ENCODE data around the gene CNNM4.

The CNNM4 gene

GRCh38 chr2:96810783-96811192 lies 50.1 kb downstream of the CNNM4 start:
- DNase-seq = no peak

- DNase-seq = no peak
These were observed 51.2 kb downstream of the CNNM4 start for GRCh38 chr2:96811917-96812316.

GRCh38 chr2:96813656-96814055 lies 53.0 kb downstream of the CNNM4 start:
- no peak for DNase-seq

GRCh38 chr2:96815326-96816126 lies 54.8 kb downstream of the CNNM4 start:
- DNase-seq = peak in 6 of 56 donors; percentile 21 to 64 (median 49)

- peak; percentile 37 to 98 (median 92) for DNase-seq
These were observed 55.6 kb downstream of the CNNM4 start, which contains the start of gene CNNM3 for GRCh38 chr2:96816127-96816835. CNNM3 (plus strand) TSS chr2:96816268; CDS start chr2:96816278, 10 bp downstream.

- DNase-seq = no peak
These were observed 56.4 kb downstream of the CNNM4 start for GRCh38 chr2:96816836-96817702.

GRCh38 chr2:96817882-96818281 lies 57.2 kb downstream of the CNNM4 start:
- no peak for DNase-seq

- no peak for DNase-seq
These were observed 58.6 kb downstream of the CNNM4 start for GRCh38 chr2:96819128-96819875.

- DNase-seq = no peak
These were observed 59.3 kb downstream of the CNNM4 start for GRCh38 chr2:96819876-96820511.

- no peak for DNase-seq
These were observed 60.5 kb downstream of the CNNM4 start for GRCh38 chr2:96821113-96821675.

GRCh38 chr2:96822786-96823185 lies 62.1 kb downstream of the CNNM4 start:
- DNase-seq = peak in 1 of 56 donors; percentile 25

GRCh38 chr2:96823198-96823597 lies 62.5 kb downstream of the CNNM4 start:
- DNase-seq = no peak

- no peak for DNase-seq
These were observed 63.6 kb downstream of the CNNM4 start for GRCh38 chr2:96824079-96824870.

GRCh38 chr2:96825057-96825456 lies 64.4 kb downstream of the CNNM4 start:
- DNase-seq = no peak

- DNase-seq = no peak
These were observed 66.0 kb downstream of the CNNM4 start for GRCh38 chr2:96826546-96827278.

GRCh38 chr2:96828436-96828835 lies 67.7 kb downstream of the CNNM4 start:
- DNase-seq = no peak

GRCh38 chr2:96828874-96829273 lies 68.2 kb downstream of the CNNM4 start:
- no peak for DNase-seq

- DNase-seq = no peak
These were observed 69.4 kb downstream of the CNNM4 start for GRCh38 chr2:96830044-96830562.

All from amygdala (tissue), 56 donors.